ENCODE results near the gene RAI1.

Gene RAI1

DNA sequence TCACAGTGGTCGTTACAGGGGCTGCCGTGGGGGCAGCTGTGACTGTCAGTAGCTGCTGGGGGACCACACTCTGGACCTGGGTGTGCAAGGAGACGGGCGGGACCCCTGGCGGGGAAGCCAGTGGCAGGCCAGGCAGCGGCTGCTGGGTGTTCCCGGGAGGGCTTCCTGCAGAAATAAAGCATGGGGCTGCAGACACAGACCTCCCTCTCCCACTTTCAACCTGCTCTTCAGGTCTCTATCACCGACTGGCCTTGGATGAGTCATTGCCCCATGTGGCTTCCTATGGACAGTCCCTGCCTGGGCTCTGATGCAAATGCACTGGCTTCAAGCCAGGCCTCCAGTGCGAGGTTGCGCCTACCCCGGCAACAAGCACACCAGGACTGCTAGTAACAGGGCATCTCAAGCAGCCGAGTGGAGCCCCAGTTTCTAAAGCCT, 138.3 kb downstream of the RAI1 start:
- peak in 1 of 2 donors; percentile 64 for DNase-seq

DNA sequence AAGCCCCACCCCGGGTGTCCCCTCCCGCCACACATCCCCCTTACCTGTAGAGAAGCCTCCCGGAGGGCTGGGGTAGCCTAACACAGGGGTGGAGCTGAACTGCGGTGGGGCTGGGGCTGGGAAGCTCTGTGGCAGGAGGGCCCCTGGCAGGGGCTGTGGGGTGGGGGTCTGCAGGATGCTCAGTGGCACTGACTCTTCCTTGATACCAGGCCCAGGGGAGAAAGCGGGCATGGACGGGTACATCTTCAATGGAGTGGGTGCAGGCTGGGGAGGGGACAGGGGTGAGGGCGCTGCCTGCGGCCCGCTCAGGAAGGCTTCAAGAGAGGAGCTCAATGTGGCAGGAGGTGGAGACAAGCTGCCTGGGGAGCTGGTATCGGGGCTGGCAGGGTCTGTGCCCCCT, 138.8 kb downstream of the RAI1 start:
- no peak for DNase-seq

DNA sequence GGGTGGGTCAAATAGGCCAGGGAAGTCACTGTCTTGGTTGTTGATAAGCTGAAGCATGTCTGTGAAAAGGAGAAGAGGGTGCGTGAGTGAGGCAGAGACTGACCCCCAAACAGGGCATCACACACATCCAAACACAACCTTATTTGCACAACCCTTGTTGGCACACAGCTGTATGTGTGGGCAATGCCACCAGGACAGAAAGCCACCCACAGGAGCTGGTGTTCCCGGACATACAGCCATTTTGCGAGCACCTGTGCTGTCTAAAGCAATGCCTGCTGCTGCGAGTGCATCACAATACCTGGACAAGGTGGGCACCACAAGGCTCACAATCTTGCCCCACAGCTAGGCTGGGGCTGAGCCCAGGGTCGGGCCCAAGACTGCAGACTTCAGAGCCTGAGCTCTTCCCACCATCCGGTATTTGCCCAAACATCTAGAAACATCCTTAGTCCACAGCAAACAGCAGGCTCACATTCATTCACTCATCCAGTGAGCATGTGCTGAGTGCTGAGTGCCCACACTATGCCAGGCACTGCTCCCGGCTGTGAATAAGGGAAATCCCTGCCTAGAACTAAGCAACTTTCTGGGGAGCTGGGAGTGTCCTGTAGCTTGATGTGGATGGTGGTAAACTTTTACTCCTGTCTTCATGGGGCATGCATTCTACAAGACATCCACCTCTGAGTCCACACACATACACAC, 139.4 kb downstream of the RAI1 start:
- peak in 1 of 2 donors; percentile 17 for DNase-seq

DNA sequence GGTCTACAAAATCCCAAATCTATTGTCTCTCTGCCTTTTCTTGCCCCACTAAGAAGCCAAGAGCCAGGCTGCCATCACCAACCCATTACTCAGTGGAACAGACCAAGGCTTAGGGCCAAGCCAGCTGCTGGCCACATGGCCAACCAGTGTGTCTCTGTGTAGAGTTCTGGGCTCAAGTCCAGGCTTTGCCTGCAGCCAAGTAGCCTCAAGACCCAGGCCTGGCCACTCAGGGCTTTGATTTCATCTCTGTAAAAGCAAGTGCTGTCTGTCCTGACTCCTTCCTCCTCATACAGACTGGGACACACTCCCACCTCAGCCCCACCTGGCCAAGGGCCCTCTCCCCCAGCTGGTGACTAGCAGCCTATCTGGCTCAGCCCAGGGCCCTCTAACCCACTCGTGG, 140.9 kb downstream of the RAI1 start:
- DNase-seq: peak; percentile 90 to 94

DNA sequence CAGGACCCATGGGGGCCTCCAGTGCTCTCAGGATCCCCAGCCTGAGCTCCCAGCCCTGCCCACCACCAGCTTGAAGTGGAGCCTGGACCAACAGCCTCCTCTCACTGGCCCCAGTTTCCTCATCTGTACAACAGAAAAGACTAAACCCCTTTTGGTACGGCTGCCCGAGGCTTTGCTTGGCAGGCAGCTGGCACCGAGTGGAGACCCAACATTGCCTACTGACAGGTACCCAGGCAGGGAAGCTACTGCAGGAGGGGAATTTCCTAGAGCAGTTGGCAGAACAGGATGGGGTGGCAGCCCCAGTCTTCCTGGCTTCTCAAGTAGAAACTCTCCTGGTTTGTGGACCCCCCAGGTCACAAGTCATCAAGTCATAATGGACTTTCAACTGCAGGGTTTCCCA, 141.4 kb downstream of the RAI1 start:
- DNase-seq: no peak

DNA sequence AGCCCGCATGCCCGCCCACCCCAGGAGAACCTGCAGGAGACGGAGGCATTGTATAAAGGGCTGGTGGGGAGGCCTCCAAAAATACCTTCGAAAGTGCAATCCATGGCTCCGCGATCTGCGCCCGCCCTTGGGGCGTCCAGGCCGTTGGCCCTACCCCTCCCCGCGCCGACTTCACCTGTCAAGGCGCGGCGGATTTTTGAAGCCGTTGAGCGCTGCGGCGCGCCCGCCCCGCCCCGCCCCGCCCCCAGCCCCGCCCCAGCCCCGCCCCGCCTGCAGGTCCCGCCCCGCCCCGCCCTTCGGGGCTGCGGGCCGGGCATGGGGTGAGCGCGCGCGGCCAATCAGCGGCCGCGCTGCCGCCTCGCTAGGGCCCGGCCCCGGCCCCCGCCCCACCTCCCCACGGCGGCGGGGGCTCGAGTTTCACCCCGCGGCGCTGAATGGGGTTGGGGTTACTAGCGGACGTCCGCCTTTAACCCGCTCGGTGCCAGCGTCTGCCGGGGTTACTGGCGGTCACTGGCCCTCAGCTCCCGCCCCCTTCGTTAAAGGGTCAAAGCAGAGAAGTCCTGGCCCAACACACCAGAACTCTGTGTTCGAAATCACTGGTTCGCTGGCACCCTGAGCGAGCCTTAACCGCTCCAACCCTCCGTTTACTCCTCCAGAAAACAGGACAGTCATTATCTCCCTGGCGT, 142.3 kb downstream of the RAI1 start:
- DNase-seq: peak; percentile 85

DNA sequence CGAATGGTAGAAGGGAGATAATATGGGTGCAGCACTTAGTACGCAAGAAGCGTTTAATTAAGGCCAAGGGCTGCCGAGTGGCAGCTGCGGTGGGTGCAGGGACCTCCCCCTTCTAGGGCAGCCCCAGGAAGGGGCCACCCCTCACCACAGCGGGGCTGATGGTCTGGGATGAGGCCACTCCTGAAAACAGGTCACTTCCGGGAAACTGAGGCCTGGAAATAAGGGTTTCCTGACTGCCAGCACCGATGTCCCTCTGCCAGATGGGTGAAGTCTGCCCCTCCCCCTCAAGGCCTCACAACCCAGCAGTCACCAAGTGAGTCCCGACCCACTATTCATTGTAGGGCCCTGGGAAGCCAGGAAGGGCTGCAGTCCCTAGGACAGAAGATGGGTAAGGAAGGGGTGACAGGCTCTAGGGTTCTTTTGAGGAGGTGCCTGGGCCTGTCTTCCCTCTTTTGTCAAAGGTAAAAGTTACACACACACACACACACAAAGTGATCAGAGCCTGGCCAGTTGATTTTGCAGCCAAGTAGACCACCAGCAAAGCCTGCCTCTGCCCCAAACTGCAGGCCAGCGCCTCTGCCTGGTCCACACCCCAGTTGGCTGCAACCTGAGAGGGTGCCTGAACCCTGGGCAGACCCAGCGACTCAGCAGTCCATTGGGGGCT, 143.0 kb downstream of the RAI1 start:
- no peak for DNase-seq

DNA sequence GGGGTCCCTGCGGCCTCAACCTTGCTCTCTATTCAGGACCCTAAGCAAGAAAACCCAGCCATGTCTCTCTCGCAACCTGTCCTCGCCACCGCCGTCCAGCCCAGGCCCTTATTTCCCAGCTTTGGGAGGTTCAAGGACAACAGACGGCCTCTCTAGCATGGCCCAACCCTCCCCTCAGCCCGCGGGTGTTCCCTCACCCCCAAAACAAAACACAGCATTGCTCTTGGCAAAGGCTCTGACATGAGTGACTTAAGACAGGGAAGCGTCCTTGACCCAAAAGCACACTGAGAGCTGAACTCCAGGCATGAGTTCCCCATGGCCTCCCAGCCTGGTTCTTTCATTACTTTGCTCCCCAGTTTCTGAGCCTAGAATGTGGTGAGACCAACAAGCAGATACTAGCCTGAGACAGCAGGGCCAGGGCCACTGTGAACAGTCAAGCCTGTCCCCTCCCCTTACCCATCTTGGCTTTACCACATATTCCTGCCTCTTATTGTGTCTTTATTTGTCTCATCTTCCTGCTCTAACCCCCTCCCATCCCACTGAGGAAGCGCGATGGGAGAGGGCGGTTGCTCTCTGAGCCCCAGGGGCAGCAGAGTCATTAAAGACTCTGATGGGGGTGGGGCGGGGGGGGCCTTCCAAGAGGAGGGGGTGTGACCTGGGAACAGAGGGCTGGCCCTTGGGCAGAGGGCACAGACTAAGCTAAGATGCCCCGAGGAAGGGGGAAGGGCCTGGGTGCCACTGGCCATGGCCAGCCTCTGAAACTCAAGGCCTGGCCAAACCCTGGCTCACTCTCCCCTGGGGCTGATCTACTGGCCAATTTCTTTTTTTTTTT, 143.7 kb downstream of the RAI1 start:
- DNase-seq: no peak

DNA sequence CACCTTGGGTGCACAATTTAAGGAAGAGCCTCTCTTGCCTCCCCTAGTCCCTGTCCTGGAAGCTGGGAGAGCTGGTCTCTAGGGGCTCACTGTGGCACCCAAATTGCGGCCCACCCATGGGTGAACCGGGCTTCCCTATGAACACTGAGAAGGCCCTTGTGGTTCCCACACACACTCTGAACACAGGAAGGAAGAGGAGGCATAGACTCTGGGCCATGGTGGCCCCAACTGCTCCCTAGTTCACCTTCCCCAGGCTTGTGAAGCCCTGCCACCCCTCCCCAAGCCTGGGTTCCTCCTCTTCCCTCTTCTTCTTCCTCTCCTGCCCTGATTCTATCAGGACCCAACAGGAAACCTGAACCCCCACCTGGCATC, 145.1 kb downstream of the RAI1 start:
- no peak for DNase-seq

DNA sequence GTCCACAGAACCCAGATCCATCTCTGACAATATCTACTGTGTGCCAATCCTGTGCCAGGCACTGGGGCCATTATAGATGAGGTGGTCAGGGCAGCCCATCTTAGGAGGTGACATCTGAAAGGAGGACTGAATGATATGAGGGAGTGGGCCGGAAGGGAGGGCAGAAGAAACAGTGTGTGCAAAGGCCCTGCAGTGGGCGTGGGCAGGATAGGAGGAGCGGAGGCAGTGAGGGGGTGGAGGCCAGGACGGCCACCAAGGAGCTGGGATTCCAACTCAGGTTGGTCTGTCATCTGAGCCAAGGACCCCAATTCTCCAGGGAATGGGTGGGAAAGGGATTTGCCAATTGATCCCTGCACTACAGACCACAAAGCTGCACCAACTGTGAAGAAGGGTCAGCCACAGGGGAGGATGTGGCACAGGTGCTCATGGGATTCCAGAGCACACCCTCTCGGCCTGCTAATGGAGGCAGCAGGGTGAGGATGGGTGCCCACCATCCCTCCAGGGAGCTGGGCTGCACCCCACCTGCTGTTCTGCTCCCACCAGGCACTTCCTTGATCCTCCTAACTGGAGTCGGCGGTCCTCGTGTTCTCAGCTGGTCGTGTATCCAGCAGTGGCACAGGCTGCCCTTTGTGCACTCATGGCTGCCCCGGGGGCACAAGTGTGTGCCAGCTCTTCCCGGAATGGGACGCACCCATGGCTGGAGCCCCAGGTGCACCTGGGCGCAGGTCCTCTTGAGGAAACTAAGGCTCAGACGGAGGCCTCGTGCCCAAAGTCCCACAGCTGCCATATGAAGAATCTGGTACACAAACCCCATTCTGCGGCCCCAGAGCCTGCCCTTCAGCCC, 145.9 kb downstream of the RAI1 start:
- DNase-seq: no peak

DNA sequence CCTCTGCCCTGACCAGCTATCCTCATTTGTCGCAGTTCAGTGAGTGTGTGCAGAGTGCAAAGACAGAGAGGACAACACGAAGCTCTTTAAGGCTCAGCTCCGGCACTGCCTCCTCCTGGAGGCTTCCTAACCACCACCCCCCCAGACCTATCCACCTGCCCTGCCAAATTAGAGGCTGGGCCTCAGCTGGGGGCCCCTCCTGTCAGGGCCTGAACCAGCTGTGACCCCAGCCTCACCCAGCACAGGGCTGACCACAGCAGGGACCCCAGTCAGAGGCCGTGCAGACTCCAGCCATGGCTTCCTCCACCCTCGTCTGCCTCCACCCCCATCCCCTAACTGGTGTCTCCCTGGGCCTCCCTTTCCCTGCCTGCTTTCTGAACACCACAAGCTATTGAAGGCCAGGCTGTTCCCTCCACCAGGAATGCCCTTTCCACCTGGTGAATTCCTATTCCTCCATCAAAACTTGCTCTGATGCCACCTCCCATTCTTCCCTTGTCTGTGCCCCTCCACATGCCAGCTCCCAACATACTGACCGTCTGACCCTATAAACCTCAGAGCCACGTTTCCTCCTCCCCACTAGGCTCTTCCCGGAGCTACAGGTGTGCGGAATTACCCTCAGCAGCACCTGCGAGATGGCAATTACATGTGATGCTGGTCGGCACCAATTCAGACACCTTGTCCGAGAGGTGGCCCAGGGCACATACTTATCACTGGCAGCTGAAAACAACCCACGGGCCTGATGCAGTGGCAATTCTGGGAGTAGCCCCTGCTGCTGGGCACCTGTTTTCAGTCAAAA, 146.8 kb downstream of the RAI1 start:
- DNase-seq: no peak

DNA sequence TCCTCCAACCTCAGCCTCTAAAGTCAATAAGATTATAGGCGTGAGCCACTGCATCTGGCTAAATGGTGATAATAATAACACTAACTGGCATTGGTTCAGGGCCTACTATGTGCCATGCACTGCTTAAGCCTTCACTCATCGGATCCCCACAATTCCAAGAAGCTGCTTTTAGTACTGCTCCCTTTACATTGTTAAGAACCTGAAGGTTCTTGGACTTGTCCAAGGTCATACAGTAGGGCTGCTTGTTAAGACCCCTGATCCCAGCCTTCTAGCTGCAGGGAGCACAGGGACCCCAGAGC, 149.0 kb downstream of the RAI1 start:
- no peak for DNase-seq

DNA sequence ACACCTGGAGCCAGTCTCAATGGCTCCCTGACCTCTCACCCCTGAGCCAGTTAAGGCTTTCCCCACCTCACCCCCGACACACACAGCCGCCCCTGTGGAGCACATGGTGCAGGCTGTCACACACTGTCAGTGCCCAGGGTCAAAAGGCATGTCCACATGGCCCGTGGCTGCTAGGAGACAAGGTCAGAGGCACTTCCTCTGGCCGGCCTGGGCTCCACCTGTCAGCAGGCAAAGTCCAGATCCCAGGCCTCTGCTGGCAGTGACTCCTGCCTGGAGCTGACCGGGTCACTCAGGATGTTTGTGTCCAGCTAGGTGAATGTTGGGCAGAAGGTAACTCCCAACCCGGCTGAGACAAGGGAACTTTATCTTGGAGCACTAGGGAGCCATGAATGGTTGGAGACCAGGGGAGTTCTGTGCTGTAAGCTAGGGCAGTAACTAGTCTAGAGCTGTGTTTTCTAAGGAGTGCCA, 149.5 kb downstream of the RAI1 start:
- DNase-seq: no peak

DNA sequence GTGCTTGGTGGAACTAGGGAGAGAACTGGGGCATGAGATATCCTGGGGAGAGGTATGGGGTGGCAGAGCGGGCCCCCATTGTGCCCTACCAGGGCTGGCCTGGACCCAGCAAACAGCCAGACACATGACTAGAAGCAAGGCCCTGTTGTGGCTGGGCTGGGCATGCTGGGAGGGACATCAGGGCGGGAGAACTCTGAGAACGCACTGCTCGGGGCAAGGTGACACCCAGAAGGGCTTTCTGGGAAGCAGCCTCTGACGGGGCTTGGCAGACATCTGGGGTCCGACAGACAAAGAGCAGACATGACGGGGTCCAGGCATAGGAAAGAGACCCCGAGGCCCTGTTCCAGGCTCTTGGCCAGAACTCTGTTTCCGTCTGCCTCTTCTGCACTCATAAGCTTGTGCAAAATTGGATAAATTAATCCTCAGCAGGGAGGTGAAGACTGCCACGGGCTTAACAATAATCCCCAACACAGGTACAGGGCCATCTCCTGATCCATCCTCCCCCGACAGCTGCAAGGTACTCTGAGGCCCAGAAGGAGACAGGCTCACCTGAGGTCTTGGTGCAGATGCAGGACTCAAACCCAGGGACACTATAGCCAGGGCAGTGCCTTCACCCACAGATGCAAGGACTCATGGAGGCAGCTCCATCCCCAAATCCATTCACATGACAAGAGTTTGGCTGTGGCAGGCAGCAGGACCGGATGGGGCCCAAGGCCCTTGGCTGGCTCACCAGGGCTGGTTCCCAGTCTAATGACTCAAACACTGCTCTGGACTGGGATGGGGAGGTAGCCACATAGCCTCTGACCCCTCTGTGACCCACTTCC, 150.2 kb downstream of the RAI1 start:
- DNase-seq: peak in 1 of 2 donors; percentile 25

DNA sequence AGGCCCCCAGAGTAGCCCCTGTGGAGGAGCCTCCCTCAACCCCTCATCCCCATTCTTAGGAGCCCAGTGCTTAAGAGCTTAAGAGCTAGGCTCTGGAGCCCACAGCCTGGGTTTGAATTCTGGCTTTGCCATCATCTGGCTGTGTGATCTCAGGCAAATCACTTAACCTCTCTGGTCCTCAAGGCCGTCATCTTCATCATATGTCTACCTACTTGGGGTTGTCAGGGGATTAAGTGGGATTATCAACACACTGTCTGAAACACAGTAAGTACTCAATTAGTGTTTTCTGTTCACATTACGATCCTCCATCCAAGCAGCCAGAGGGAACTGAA, 150.7 kb downstream of the RAI1 start:
- no peak for DNase-seq

DNA sequence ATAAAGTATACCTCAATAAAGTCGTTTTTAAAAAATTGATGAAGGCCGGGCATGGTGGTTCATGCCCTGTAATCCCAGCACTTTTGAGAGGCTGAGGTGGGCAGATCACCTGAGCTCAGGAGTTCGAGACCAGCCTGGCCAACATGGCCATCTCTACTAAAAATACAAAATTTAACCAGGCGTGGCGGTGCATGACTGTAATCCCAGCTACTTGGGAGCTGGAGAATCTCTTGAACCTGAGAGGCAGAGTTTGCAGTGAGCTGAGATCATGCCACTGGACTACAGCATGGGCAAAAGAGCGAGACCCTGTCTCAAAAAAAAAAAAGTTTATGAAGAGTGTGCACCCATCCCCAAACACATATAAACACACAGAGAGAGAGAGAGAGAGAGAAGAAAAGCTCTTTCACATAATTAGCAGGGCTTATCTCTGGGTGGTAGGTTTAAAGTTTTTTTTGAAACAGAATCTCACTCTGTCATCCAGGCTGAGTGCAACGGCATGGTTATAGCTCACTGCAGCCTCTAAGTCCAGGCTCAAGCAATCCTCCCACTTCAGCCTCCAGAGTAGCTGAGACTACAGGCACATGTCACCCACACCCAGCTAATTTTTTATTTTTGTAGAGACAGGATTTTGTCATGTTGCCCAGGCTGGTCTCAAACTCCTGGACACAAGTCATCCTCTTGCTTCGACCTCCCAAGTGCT, 152.6 kb downstream of the RAI1 start:
- DNase-seq: no peak

DNA sequence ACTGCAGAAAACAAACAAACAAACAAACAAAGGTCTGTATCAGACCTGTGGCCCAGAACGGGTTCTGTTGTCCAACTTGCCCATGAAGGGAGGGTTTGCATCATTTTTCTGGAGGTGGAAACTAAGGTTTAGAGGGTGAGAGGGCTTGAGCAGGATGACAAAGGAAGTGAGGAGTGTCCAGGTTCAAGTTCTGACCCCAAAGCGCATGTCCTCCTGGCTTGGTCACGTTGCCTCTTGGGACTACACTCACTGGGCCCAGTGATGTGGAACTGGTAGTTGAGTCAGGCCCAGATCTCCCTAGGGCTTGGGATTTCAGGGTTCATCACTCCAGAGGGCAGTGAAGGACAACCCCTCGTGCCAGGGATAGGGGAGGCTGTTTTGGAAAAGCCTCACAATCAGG, 153.7 kb downstream of the RAI1 start:
- no peak for DNase-seq

DNA sequence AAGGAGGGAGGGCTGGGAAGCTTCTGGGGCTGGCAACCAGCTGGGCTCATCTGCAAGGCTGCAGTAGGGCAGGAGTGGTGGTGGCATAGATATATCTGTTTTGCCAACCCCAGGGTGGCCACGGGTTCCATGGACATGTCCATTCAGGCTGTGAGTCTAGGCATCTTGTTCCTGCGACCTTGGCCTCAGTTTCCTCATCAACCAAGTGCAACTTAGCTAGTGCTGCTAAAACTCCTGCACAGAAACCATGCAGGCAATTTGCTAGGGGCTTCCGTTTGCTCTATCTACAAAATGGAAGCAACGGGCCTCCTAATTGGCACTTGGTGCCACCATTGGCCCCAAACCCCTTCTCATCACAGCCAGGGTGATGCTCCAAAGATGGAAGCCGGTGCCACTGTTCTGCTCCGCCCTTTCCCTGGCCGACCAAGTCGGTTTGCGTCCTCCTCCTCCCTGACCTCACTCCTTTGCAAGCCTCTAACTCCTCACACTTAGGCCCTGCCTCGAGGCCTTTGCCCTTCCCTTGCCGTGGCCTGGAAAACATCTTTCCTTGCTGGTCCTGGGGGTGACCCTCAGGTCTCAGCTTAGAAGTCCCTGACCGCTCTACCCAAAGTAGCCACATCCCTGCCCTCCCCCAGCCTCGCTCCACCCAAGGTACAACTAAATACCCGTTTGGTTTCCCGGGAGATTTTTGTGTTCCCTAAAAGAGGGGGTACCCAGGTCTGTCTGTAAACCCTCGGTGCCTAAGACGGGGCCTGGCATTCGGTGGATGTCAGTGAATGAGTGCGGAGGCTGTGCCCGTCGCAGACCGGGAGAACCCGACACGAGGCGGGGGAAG, 154.4 kb downstream of the RAI1 start:
- no peak for DNase-seq

DNA sequence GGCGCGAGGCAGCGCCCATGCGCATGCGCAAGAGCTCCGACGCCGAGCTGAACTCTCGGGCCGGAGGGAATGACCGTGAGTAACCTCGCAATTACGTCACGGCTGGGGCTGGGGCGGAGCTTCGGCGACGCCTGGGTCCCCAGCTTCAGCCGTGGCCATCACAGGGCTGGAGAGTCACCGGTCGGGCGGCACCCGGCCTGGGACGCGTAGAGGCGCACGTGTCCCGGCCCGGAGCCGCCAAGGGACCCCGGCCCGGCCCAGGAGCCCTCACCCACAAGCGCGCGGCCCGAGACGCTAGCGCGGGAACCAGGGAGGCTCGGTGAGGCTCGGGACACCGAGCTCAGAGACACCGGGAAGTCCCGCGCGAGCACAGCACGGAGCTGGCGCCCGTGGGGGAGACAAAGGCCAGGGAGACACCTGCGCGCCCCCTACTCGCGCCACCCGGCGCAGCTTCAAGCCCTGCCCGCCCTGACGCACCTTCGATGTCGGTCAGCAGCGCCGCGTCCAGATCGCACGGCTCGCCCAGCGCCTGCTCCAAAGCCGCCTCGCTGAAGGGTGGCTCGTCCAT, 155.1 kb downstream of the RAI1 start:
- DNase-seq: peak; percentile 93 to 96

Data from hippocampal formation (tissue), 2 donors.